Liver (tissue), 9 donors: ENCODE measurements around the gene PSMB9. TPM values are rescaled to one million over a fixed set of nuclear protein-coding genes. Genes with fewer than 3 reads are reported as not detected.
A peak's percentile ranks its signal among the peaks of the same experiment; 100 is the strongest.

Experiments used
- DNase-seq: peaks from one replicate; pipeline ENCODE4 v3.0.0-alpha.2; 2017; ENCODE audit warnings: low spot score
- H3K27ac ChIP-seq, 2 donors: one replicate each; pipeline ENCODE4 v1.7.0; 2013; ENCODE audit warnings: inconsistent platforms in 2 of 2, low read length in 2 of 2, control low read depth in 1 of 2, low read depth in 1 of 2, mild to moderate bottlenecking in 1 of 2
- H3K27me3 ChIP-seq, 4 donors: one replicate each; pipeline versions ENCODE4 v1.6.1 to v1.7.0; 2013; ENCODE audit warnings: low read length in 3 of 4, inconsistent platforms in 1 of 4, mild to moderate bottlenecking in 1 of 4, moderate library complexity in 1 of 4; ENCODE audit not compliant: control insufficient read depth in 4 of 4, insufficient read depth in 4 of 4
- H3K36me3 ChIP-seq, 4 donors: one replicate each; pipeline versions ENCODE4 v1.6.1 to v1.7.0; 2013; ENCODE audit warnings: low read length in 3 of 4, mild to moderate bottlenecking in 3 of 4, low read depth in 1 of 4, moderate library complexity in 1 of 4; ENCODE audit not compliant: control insufficient read depth in 4 of 4, insufficient read depth in 3 of 4
- H3K4me1 ChIP-seq, 4 donors: one replicate each; pipeline versions ENCODE4 v1.6.1 to v1.7.0; 2013; ENCODE audit warnings: low read length in 3 of 4, mild to moderate bottlenecking in 3 of 4, moderate library complexity in 1 of 4; ENCODE audit not compliant: control insufficient read depth in 4 of 4, insufficient read depth in 4 of 4
- H3K4me3 ChIP-seq, 3 donors: one replicate each; pipeline versions ENCODE4 v1.6.1 to v1.7.0; 2013; ENCODE audit warnings: low read length in 3 of 3, control low read depth in 1 of 3, low read depth in 1 of 3, mild to moderate bottlenecking in 1 of 3
- H3K9ac ChIP-seq, 2 donors: one replicate each; pipeline ENCODE4 v1.7.0; 2013; ENCODE audit warnings: low read length in 2 of 2, mild to moderate bottlenecking in 2 of 2, moderate library complexity in 2 of 2, control low read depth in 1 of 2, low read depth in 1 of 2
- H3K9me3 ChIP-seq, 4 donors: one replicate each; pipeline versions ENCODE4 v1.6.1 to v1.7.0; 2013; ENCODE audit warnings: low read length in 3 of 4; ENCODE audit not compliant: control insufficient read depth in 4 of 4
- ATF3 ChIP-seq: IDR thresholded peaks from 2 replicates; pipeline ENCODE4 v1.6.1; 2016; ENCODE audit warnings: antibody characterized with exemption
- CTCF ChIP-seq: fragments of 150-350 bp; IDR thresholded peaks from 2 replicates; pipeline ENCODE4 v1.5.1; 2017; ENCODE audit warnings: improper control_type of control experiment, low read depth, low read length; ENCODE audit not compliant: missing input control
- FOXA1 ChIP-seq: IDR thresholded peaks from 2 replicates; pipeline ENCODE4 v1.6.1; 2016; ENCODE audit warnings: antibody characterized with exemption
- FOXA2 ChIP-seq: IDR thresholded peaks from 2 replicates; pipeline ENCODE4 v1.6.1; 2016; ENCODE audit warnings: antibody characterized with exemption
- GABPA ChIP-seq, 2 donors: IDR thresholded peaks in 1 of 2; conservative IDR thresholded peaks in 1 of 2; 2 replicates each; pipeline ENCODE4 v1.6.1; 2016; ENCODE audit warnings: antibody characterized with exemption in 2 of 2, mild to moderate bottlenecking in 1 of 2, moderate library complexity in 1 of 2
- JUND ChIP-seq, 2 donors: IDR thresholded peaks; 2 replicates each; pipeline ENCODE4 v1.6.1; 2016; ENCODE audit warnings: antibody characterized with exemption in 2 of 2
- NR2F2 ChIP-seq: IDR thresholded peaks from 2 replicates; pipeline ENCODE4 v1.6.1; 2016; ENCODE audit warnings: antibody characterized with exemption
- RAD21 ChIP-seq, 2 donors: IDR thresholded peaks; 2 replicates each; pipeline ENCODE4 v1.6.1; 2016; ENCODE audit warnings: antibody characterized with exemption in 2 of 2, mild to moderate bottlenecking in 2 of 2
- REST ChIP-seq: IDR thresholded peaks from 2 replicates; pipeline ENCODE4 v1.6.1; 2016; ENCODE audit warnings: antibody characterized with exemption, mild to moderate bottlenecking
- RXRA ChIP-seq, 2 donors: IDR thresholded peaks; 2 replicates each; pipeline ENCODE4 v1.6.1; 2017 to 2018; ENCODE audit warnings: antibody characterized with exemption in 2 of 2, mild to moderate bottlenecking in 1 of 2
- SP1 ChIP-seq: IDR thresholded peaks from 2 replicates; pipeline ENCODE4 v1.6.1; 2018; ENCODE audit warnings: antibody characterized with exemption, mild to moderate bottlenecking
- TAF1 ChIP-seq: conservative IDR thresholded peaks from 2 replicates; pipeline ENCODE4 v1.6.1; 2016; ENCODE audit warnings: antibody characterized with exemption, mild to moderate bottlenecking
- YY1 ChIP-seq: IDR thresholded peaks from 2 replicates; pipeline ENCODE4 v1.6.1; 2016; ENCODE audit warnings: antibody characterized with exemption, mild to moderate bottlenecking
- ZBTB33 ChIP-seq: IDR thresholded peaks from 2 replicates; pipeline ENCODE4 v1.6.1; 2016; ENCODE audit warnings: antibody characterized with exemption
- WGBS: extraction: QIAGEN DNeasy Blood & Tissue Kit; methylation state at CpG from one replicate; pipeline ENCODE4 v1.1.7; 2013; 5-methylcytosine and 5-hydroxymethylcytosine counted together
- polyA plus RNA-seq, 2 donors: library from polyadenylated mRNA; stranded (reverse) in 1 of 2; unstranded in 1 of 2; fragments of 200-250 nt in 1 of 2; fragments of >200 nt in 1 of 2; fragmentation: Nextera tagmentation in 1 of 2; extraction: Ambion mirVana in 1 of 2; gene quantifications; one replicate each; pipeline versions ENCODE4 v1.2.1 to v1.2.3, GENCODE V29; 2013 to 2015
- total RNA-seq, 2 donors: library from RNA; depleted of rRNA; stranded (reverse); fragments of >200 nt; gene quantifications; one replicate each; pipeline ENCODE4 v1.2.3, GENCODE V29; 2014
- donor health status: healthy.
- donor health status: healthy.
- donor health status: healthy.
- donor health status: healthy.
- donor health status: healthy.

The PSMB9 gene
- total and polyA plus RNA-seq, 4 donors, result 11.7 to 31.6 (median 20.2) TPM

- no peak for DNase-seq
- Histone ChIP-seq H3K27me3 (no peaks in the 10 kb centered on the region), H3K27ac (no peak overlapping the region), H3K4me3 (no peak overlapping the region), H3K9me3 (no peaks in the 10 kb centered on the region), H3K9ac (no peak overlapping the region), H3K4me1 (peaks cover 4 to 11% (median 5%) of the 10 kb centered on the region in 4 donors), H3K36me3 (peaks cover 2 to 23% (median 16%) of the 10 kb centered on the region in 4 donors)
- WGBS, result 97% methylated on average over 16 of the region's 16 CpGs
- TF ChIP-seq YY1, result no peak
Observed at GRCh38 chr6:32835167-32835893, 18.7 kb upstream of the PSMB9 start.

- Histone ChIP-seq H3K4me1 (peaks cover 6 to 24% (median 9%) of the 10 kb centered on the region in 4 donors), H3K4me3 (no peak overlapping the region), H3K27ac (no peak overlapping the region), H3K9ac (no peak overlapping the region), H3K36me3 (peaks cover 0 to 14% (median 11%) of the 10 kb centered on the region in 4 donors), H3K9me3 (no peaks in the 10 kb centered on the region), H3K27me3 (no peaks in the 10 kb centered on the region)
- DNase-seq, result no peak
- TF ChIP-seq SP1 (no peak), YY1 (no peak), TAF1 (no peak), GABPA (IDR thresholded peaks at IDR 0.05 in 1 of 2, conservative IDR thresholded peaks at IDR 0.05 in 1 of 2) (no peak), ATF3 (no peak), NR2F2 (no peak), CTCF (no peak), RAD21 (IDR thresholded peaks at IDR 0.05) (no peak), JUND (IDR thresholded peaks at IDR 0.05) (no peak), FOXA1 (no peak)
- 86% methylated on average over 2 of the region's 2 CpGs for WGBS
Observed at GRCh38 chr6:32836873-32837272, 17.1 kb upstream of the PSMB9 start.

- TF ChIP-seq ZBTB33, result no peak
- no peak for TF ChIP-seq FOXA1
- TF ChIP-seq RXRA (IDR thresholded peaks at IDR 0.05), result no peak
- TF ChIP-seq CTCF, result no peak
- TF ChIP-seq RAD21 (IDR thresholded peaks at IDR 0.05), result no peak
- no peak for TF ChIP-seq NR2F2
- no peak for TF ChIP-seq ATF3
- no peak for TF ChIP-seq SP1
- no peak for TF ChIP-seq REST
- TF ChIP-seq FOXA2, result no peak
- peaks cover 7 to 32% (median 15%) of the 10 kb centered on the region in 4 donors for H3K4me1 ChIP-seq
- 48% methylated on average over 12 of the region's 12 CpGs for WGBS
- H3K27me3 ChIP-seq, result no peaks in the 10 kb centered on the region
- H3K4me3 ChIP-seq, result peak overlapping the region; percentile 67 to 93 (median 87)
- H3K36me3 ChIP-seq, result peaks cover 0 to 14% (median 9%) of the 10 kb centered on the region in 4 donors
- no peak for DNase-seq
- H3K9me3 ChIP-seq, result no peaks in the 10 kb centered on the region
- peak overlapping the region; percentile 78 to 94 for H3K27ac ChIP-seq
- peak overlapping the region in 1 of 2 donors; percentile 47 for H3K9ac ChIP-seq
Observed at GRCh38 chr6:32837651-32838113, 16.3 kb upstream of the PSMB9 start.
